NOMO-1 treated with dmso at 0.1 percent for 144 hours (cell line): ENCODE results near the gene PCDHGA6.
"Not testable (repeated sequence)": the region's sequence is repeated elsewhere in the genome, so short reads cannot be mapped to it uniquely, and the experiment has no call there.

Experiments
- DNase-seq: peaks from one replicate; lab custom pipeline; 2025; ENCODE audit not compliant: unreplicated experiment; lab: John Stamatoyannopoulos, UW

Gene PCDHGA6

GRCh38 chr5:141359790-141360426 lies 13.8 kb upstream of the PCDHGA6 start, which contains the start of gene PCDHGB2:
Gene PCDHGB2 (plus strand): TSS chr5:141359994. CDS start chr5:141360136, 142 bp downstream.
- peak; percentile 54 for DNase-seq

- DNase-seq, result no peak
Observed at GRCh38 chr5:141360685-141361084, 13.0 kb upstream of the PCDHGA6 start.

- DNase-seq, result no peak
Observed at GRCh38 chr5:141362719-141363118, 11.0 kb upstream of the PCDHGA6 start.

GRCh38 chr5:141363952-141364660 lies 9.6 kb upstream of the PCDHGA6 start, which contains the start of gene PCDHGA5:
Gene PCDHGA5 (plus strand): TSS chr5:141364162. CDS start chr5:141364331, 169 bp downstream.
- no peak for DNase-seq

GRCh38 chr5:141366016-141366896 lies 7.4 kb upstream of the PCDHGA6 start:
- no peak for DNase-seq

- DNase-seq, result peak; percentile 15
Observed at GRCh38 chr5:141369994-141370848, 3.5 kb upstream of the PCDHGA6 start, which contains the start of gene PCDHGB3. Gene PCDHGB3 (plus strand): TSS chr5:141370242. CDS start chr5:141370395, 153 bp downstream.

GRCh38 chr5:141371572-141372475 lies 1.9 kb upstream of the PCDHGA6 start:
- no peak for DNase-seq

- no peak for DNase-seq
Observed at GRCh38 chr5:141374627-141375026, 936 bp downstream of the PCDHGA6 start.

- not testable (repeated sequence) for DNase-seq
Observed at GRCh38 chr5:141375444-141376155, 1.9 kb downstream of the PCDHGA6 start.

GRCh38 chr5:141382469-141383294 lies 9.0 kb downstream of the PCDHGA6 start, which contains the start of gene PCDHGA7:
Gene PCDHGA7 (plus strand): TSS chr5:141382742. CDS start chr5:141382900, 158 bp downstream.
- DNase-seq, result no peak

- DNase-seq, result no peak
Observed at GRCh38 chr5:141383345-141383744, 9.7 kb downstream of the PCDHGA6 start.

GRCh38 chr5:141384471-141385267 lies 11.0 kb downstream of the PCDHGA6 start:
- no peak for DNase-seq

GRCh38 chr5:141387557-141388311 lies 14.0 kb downstream of the PCDHGA6 start, which contains the start of gene PCDHGB4:
Gene PCDHGB4 (plus strand): TSS chr5:141387698. CDS start chr5:141387885, 187 bp downstream.
- DNase-seq, result not testable (repeated sequence)

GRCh38 chr5:141388661-141389060 lies 15.0 kb downstream of the PCDHGA6 start:
- no peak for DNase-seq

GRCh38 chr5:141389153-141390042 lies 15.7 kb downstream of the PCDHGA6 start:
- no peak for DNase-seq
